ENCODE results near the gene ATP6V1D.

- TF ChIP-seq CTCF (conservative IDR thresholded peaks at IDR 0.05; ENCODE audit: low read depth, low read length) (no peak), EZH2 (IDR thresholded peaks at IDR 0.05; ENCODE audit: low read length, unreplicated experiment) (no peak)
Measured at GRCh38 chr14:67385120-67385519, 25.5 kb upstream of the ATP6V1D start.

Data from PC-3 (cell line).